HG02798 (cell line): ENCODE results near the gene CPE.

Experiments used
- ATAC-seq: cut with Tn5 transposase; IDR thresholded peaks from one replicate; pipeline ENCODE4 v1.9.1; 2021; ENCODE audit warnings: mild to moderate bottlenecking; ENCODE audit not compliant: unreplicated experiment, poor library complexity

Gene CPE

GRCh38 chr4:165541851-165542459 lies 163.1 kb downstream of the CPE start:
- no peak for ATAC-seq

GRCh38 chr4:165542476-165542875 lies 163.7 kb downstream of the CPE start:
- ATAC-seq: no peak
